B cell (primary cell): Measurements from ENCODE around the gene SMC3.

Experiments
- EZH2 ChIP-seq: IDR thresholded peaks from 2 replicates; pipeline ENCODE4 v1.6.1; 2012; ENCODE audit warnings: borderline replicate concordance, low read depth, mild to moderate bottlenecking, moderate library complexity, low read length; ENCODE audit not compliant: insufficient read depth, poor library complexity, severe bottlenecking
- TF ChIP-seq, protein P1 (sequence below): fragments of 200-600 bp; IDR thresholded peaks from one replicate; pipeline ENCODE4 v1.8.0; 2022; ENCODE audit warnings: antibody characterized with exemption, mild to moderate bottlenecking

DNA sequence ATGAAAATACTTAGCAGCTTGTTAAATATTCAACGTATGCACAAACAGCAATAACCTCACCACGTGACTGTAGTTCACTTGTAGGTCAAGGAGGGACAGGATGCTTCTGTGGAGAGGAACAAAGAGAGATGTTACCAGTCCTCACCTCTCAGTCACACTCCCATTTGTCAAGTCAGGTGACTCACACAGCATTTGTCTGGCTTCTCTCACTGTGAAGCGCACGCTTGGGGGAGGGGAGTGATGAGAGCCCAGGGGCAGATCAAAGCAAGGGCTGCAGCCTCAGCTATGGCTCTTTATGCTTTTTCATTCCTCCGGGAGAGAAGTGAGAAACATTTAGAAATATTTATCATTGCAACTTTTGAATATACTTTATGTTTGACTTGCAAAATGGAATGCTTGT is 73.8 kb downstream of the SMC3 start:
- TF ChIP-seq, protein P1, sequence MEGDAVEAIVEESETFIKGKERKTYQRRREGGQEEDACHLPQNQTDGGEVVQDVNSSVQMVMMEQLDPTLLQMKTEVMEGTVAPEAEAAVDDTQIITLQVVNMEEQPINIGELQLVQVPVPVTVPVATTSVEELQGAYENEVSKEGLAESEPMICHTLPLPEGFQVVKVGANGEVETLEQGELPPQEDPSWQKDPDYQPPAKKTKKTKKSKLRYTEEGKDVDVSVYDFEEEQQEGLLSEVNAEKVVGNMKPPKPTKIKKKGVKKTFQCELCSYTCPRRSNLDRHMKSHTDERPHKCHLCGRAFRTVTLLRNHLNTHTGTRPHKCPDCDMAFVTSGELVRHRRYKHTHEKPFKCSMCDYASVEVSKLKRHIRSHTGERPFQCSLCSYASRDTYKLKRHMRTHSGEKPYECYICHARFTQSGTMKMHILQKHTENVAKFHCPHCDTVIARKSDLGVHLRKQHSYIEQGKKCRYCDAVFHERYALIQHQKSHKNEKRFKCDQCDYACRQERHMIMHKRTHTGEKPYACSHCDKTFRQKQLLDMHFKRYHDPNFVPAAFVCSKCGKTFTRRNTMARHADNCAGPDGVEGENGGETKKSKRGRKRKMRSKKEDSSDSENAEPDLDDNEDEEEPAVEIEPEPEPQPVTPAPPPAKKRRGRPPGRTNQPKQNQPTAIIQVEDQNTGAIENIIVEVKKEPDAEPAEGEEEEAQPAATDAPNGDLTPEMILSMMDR, result no peak
- no peak for TF ChIP-seq EZH2
